Ectodermal cell (in vitro differentiated cells): ENCODE measurements around the gene PTPRN2.
"Not testable (repeated sequence)": the region's sequence is repeated elsewhere in the genome, so short reads cannot be mapped to it uniquely, and the experiment has no call there.

Experiments
- H3K27ac ChIP-seq: 2 replicates; pipeline ENCODE4 v1.7.0; 2013; ENCODE audit warnings: mild to moderate bottlenecking, low read depth, low read length; ENCODE audit not compliant: insufficient read depth, poor library complexity, severe bottlenecking
- H3K27me3 ChIP-seq: 2 replicates; pipeline ENCODE4 v1.7.0; 2013; ENCODE audit warnings: mild to moderate bottlenecking, low read length; ENCODE audit not compliant: insufficient read depth, control insufficient read depth, poor library complexity, severe bottlenecking
- H3K36me3 ChIP-seq: one replicate; pipeline ENCODE4 v1.7.0; 2013; ENCODE audit warnings: low read length; ENCODE audit not compliant: control insufficient read depth, insufficient read depth
- H3K4me1 ChIP-seq: one replicate; pipeline ENCODE4 v1.7.0; 2013; ENCODE audit warnings: low read length; ENCODE audit not compliant: control insufficient read depth, insufficient read depth
- H3K4me3 ChIP-seq: 2 replicates; pipeline ENCODE4 v1.7.0; 2013; ENCODE audit warnings: low read depth, low read length, control low read depth; ENCODE audit not compliant: insufficient read depth
- H3K9me3 ChIP-seq: 2 replicates; pipeline ENCODE4 v1.7.0; 2013; ENCODE audit warnings: mild to moderate bottlenecking, low read length, moderate library complexity; ENCODE audit not compliant: control insufficient read depth
- WGBS, 2 experiments: methylation state at CpG; one replicate each; pipeline ENCODE4 v1.1.7; 2013; ENCODE audit warnings: missing lambda C conversion rate in 2 of 2; 5-methylcytosine and 5-hydroxymethylcytosine counted together

PTPRN2 gene

GRCh38 chr7:158406364-158406763 is 181.3 kb downstream of the PTPRN2 start:
- Histone ChIP-seq H3K27ac (no peak overlapping the region), H3K27me3 (no peaks in the 10 kb centered on the region), H3K4me3 (no peak overlapping the region), H3K36me3 (no peaks in the 10 kb centered on the region), H3K4me1 (no peaks in the 10 kb centered on the region), H3K9me3 (peaks cover 6% of the 10 kb centered on the region)
- 89 to 92% methylated on average over 10 of the region's 10 CpGs for WGBS, 2 experiments

GRCh38 chr7:158405771-158406170 is 181.9 kb downstream of the PTPRN2 start:
- not testable (repeated sequence) for H3K4me1 ChIP-seq, H3K27me3 ChIP-seq, H3K9me3 ChIP-seq, H3K36me3 ChIP-seq, H3K27ac ChIP-seq, H3K4me3 ChIP-seq
- WGBS, 2 experiments, result 91 to 93% methylated on average over 30 of the region's 30 CpGs

- 88 to 90% methylated on average over 7 to 8 of the region's 8 CpGs for WGBS, 2 experiments
- H3K9me3 ChIP-seq, result peaks cover 6% of the 10 kb centered on the region
Observed at GRCh38 chr7:158405324-158405723, 182.3 kb downstream of the PTPRN2 start.

GRCh38 chr7:158404031-158404761 is 183.4 kb downstream of the PTPRN2 start:
- no peak overlapping the region for H3K4me3 ChIP-seq
- H3K9me3 ChIP-seq, result peaks cover 6% of the 10 kb centered on the region
- no peak overlapping the region for H3K27ac ChIP-seq
- WGBS, 2 experiments, result 73 to 79% methylated on average over 23 of the region's 23 CpGs
- H3K4me1 ChIP-seq, result no peaks in the 10 kb centered on the region
- no peaks in the 10 kb centered on the region for H3K36me3 ChIP-seq
- H3K27me3 ChIP-seq, result no peaks in the 10 kb centered on the region

More at GRCh38 chr7:158405324-158405723, 182.3 kb downstream of the PTPRN2 start:
- no peaks in the 10 kb centered on the region for H3K36me3 ChIP-seq
- no peaks in the 10 kb centered on the region for H3K27me3 ChIP-seq
- no peaks in the 10 kb centered on the region for H3K4me1 ChIP-seq
- H3K27ac ChIP-seq, result no peak overlapping the region
- no peak overlapping the region for H3K4me3 ChIP-seq

GRCh38 chr7:158403013-158403821 is 184.4 kb downstream of the PTPRN2 start:
- no peak overlapping the region for H3K4me3 ChIP-seq
- H3K9me3 ChIP-seq, result peaks cover 8% of the 10 kb centered on the region
- no peaks in the 10 kb centered on the region for H3K36me3 ChIP-seq
- WGBS, 2 experiments, result 75 to 76% methylated on average over 21 of the region's 21 CpGs
- H3K27ac ChIP-seq, result no peak overlapping the region
- no peaks in the 10 kb centered on the region for H3K4me1 ChIP-seq
- H3K27me3 ChIP-seq, result no peaks in the 10 kb centered on the region

- Histone ChIP-seq H3K9me3 (peaks cover 5% of the 10 kb centered on the region), H3K4me1 (no peaks in the 10 kb centered on the region), H3K36me3 (no peaks in the 10 kb centered on the region), H3K27me3 (no peaks in the 10 kb centered on the region), H3K27ac (no peak overlapping the region), H3K4me3 (no peak overlapping the region)
- 61 to 68% methylated on average over 11 of the region's 11 CpGs for WGBS, 2 experiments
Observed at GRCh38 chr7:158402471-158402870, 185.2 kb downstream of the PTPRN2 start.

GRCh38 chr7:158401826-158402225 is 185.8 kb downstream of the PTPRN2 start:
- Histone ChIP-seq H3K4me3 (no peak overlapping the region), H3K36me3 (no peaks in the 10 kb centered on the region), H3K9me3 (peaks cover 7% of the 10 kb centered on the region), H3K27ac (no peak overlapping the region), H3K27me3 (no peaks in the 10 kb centered on the region), H3K4me1 (no peaks in the 10 kb centered on the region)
- WGBS, 2 experiments, result 68 to 69% methylated on average over 10 of the region's 10 CpGs

GRCh38 chr7:158401295-158401694 is 186.3 kb downstream of the PTPRN2 start:
- peaks cover 4% of the 10 kb centered on the region for H3K9me3 ChIP-seq

GRCh38 chr7:158400601-158401225 is 186.9 kb downstream of the PTPRN2 start:
- 79 to 80% methylated on average over 24 of the region's 24 CpGs for WGBS, 2 experiments
- H3K4me3 ChIP-seq, result no peak overlapping the region

More at GRCh38 chr7:158401295-158401694, 186.3 kb downstream of the PTPRN2 start:
- Histone ChIP-seq H3K27me3 (no peaks in the 10 kb centered on the region), H3K36me3 (no peaks in the 10 kb centered on the region), H3K27ac (no peak overlapping the region), H3K4me3 (no peak overlapping the region), H3K4me1 (no peaks in the 10 kb centered on the region)
- 72 to 73% methylated on average over 8 of the region's 8 CpGs for WGBS, 2 experiments

GRCh38 chr7:158399762-158400161 is 187.9 kb downstream of the PTPRN2 start:
- Histone ChIP-seq H3K4me1 (no peaks in the 10 kb centered on the region), H3K27me3 (no peaks in the 10 kb centered on the region), H3K4me3 (no peak overlapping the region), H3K27ac (no peak overlapping the region), H3K9me3 (peaks cover 4% of the 10 kb centered on the region), H3K36me3 (no peaks in the 10 kb centered on the region)
- WGBS, 2 experiments, result 75 to 80% methylated on average over 9 of the region's 9 CpGs

More at GRCh38 chr7:158400601-158401225, 186.9 kb downstream of the PTPRN2 start:
- no peaks in the 10 kb centered on the region for H3K36me3 ChIP-seq
- H3K27me3 ChIP-seq, result no peaks in the 10 kb centered on the region
- H3K27ac ChIP-seq, result no peak overlapping the region
- H3K4me1 ChIP-seq, result no peaks in the 10 kb centered on the region
- H3K9me3 ChIP-seq, result peaks cover 4% of the 10 kb centered on the region
